Spinal cord (tissue), 10 donors: Measurements from ENCODE around the gene CARHSP1. TPM values are rescaled to one million over a fixed set of nuclear protein-coding genes. Genes with fewer than 3 reads are reported as not detected.
"Not testable (repeated sequence)": the region's sequence is repeated elsewhere in the genome, so short reads cannot be mapped to it uniquely, and the experiment has no call there.

Experiments used
- DNase-seq, 6 donors: peaks; one replicate each; pipeline versions ENCODE4 v3.0.0 to v3.0.0-alpha.2; 2013 to 2015; ENCODE audit warnings: low spot score in 6 of 6, low read depth in 4 of 6
- H3K27ac ChIP-seq: one replicate; pipeline ENCODE4 v1.5.1; 2013; ENCODE audit warnings: low read depth, low read length, control low read depth
- H3K27me3 ChIP-seq: one replicate; pipeline ENCODE4 v1.6.1; 2013; ENCODE audit warnings: low read length; ENCODE audit not compliant: control insufficient read depth, insufficient read depth
- H3K36me3 ChIP-seq: one replicate; pipeline ENCODE4 v1.6.1; 2013; ENCODE audit warnings: low read length; ENCODE audit not compliant: control insufficient read depth, insufficient read depth
- H3K4me1 ChIP-seq: one replicate; pipeline ENCODE4 v1.6.1; 2013; ENCODE audit warnings: low read length; ENCODE audit not compliant: control insufficient read depth, insufficient read depth
- H3K4me3 ChIP-seq: one replicate; pipeline ENCODE4 v1.5.1; 2013; ENCODE audit warnings: low read depth, low read length, control low read depth
- H3K9me3 ChIP-seq: one replicate; pipeline ENCODE4 v1.6.1; 2013; ENCODE audit warnings: low read length; ENCODE audit not compliant: control insufficient read depth, insufficient read depth
- WGBS: methylation state at CpG from one replicate; pipeline ENCODE4 v1.1.5; 2013; ENCODE audit warnings: missing lambda C conversion rate; ENCODE audit not compliant: insufficient coverage; 5-methylcytosine and 5-hydroxymethylcytosine counted together
- polyA plus RNA-seq, 2 donors: library from polyadenylated mRNA; unstranded; fragments of 120-200 nt; gene quantifications; one replicate each; pipeline ENCODE4 v1.2.1, GENCODE V29; 2013; ENCODE audit not compliant: insufficient read length in 2 of 2
- total RNA-seq, 2 donors: library from RNA; depleted of rRNA in 1 of 2; stranded (reverse); fragments of 120-200 nt in 1 of 2; fragments of >200 nt in 1 of 2; gene quantifications; one replicate each; pipeline versions ENCODE4 v1.2.3 to v1.2.4, GENCODE V29; 2013 to 2014
- donor health status: healthy.

The CARHSP1 gene
- total and polyA plus RNA-seq, 4 donors: 42.0 to 95.8 (median 75.1) TPM

GRCh38 chr16:8804313-8804712 is 64.5 kb downstream of the CARHSP1 start:
- Histone ChIP-seq H3K27me3 (no peaks in the 10 kb centered on the region), H3K4me3 (no peak overlapping the region), H3K4me1 (no peaks in the 10 kb centered on the region), H3K27ac (no peak overlapping the region), H3K9me3 (no peaks in the 10 kb centered on the region), H3K36me3 (peaks cover 41% of the 10 kb centered on the region)
- no peak for DNase-seq
- 98% methylated on average over 5 of the region's 6 CpGs for WGBS

- 94% methylated on average over 11 of the region's 12 CpGs for WGBS
- H3K27ac ChIP-seq, H3K4me3 ChIP-seq, DNase-seq, H3K27me3 ChIP-seq, H3K4me1 ChIP-seq, H3K9me3 ChIP-seq: not testable (repeated sequence)
- H3K36me3 ChIP-seq: peaks cover 36% of the 10 kb centered on the region
Observed at GRCh38 chr16:8803733-8804132, 65.1 kb downstream of the CARHSP1 start.

Other genes starting within 250 kb of the CARHSP1 start
- 10 to 100 TPM; 14.2 to 20.5 TPM for gene METTL22, start 247.3 kb downstream of the CARHSP1 start, total RNA-seq
- 10 to 100 TPM; 21.8 to 31.2 TPM for gene METTL22, start 247.3 kb downstream of the CARHSP1 start, polyA plus RNA-seq
- gene ABAT, start 194.4 kb downstream of the CARHSP1 start, total RNA-seq: 100 to 1,000 TPM in 1 of 2 donors, 10 to 100 TPM in 1; 88.3 to 157 TPM
- gene ABAT, start 194.4 kb downstream of the CARHSP1 start, polyA plus RNA-seq: 100 to 1,000 TPM; 225 to 286 TPM
- 1 to 10 TPM; 7.6 to 8.4 TPM for gene TMEM186, start 71.4 kb downstream of the CARHSP1 start, total RNA-seq
- 10 to 100 TPM; 11.2 to 14.2 TPM for gene TMEM186, start 71.4 kb downstream of the CARHSP1 start, polyA plus RNA-seq
- 10 to 100 TPM; 14.0 to 20.7 TPM for gene PMM2, start 71.2 kb downstream of the CARHSP1 start, total RNA-seq
- gene PMM2, start 71.2 kb downstream of the CARHSP1 start, polyA plus RNA-seq: 10 to 100 TPM in 1 of 2 donors, 1 to 10 TPM in 1; 8.5 to 15.4 TPM
- gene LITAFD, start 13.3 kb upstream of the CARHSP1 start, total RNA-seq: not detected
- under 1 TPM in 1 of 2 donors, not detected in 1; 0.33 TPM for gene LITAFD, start 13.3 kb upstream of the CARHSP1 start, polyA plus RNA-seq
- 10 to 100 TPM; 60.6 to 88.6 TPM for gene USP7, start 94.9 kb upstream of the CARHSP1 start, total RNA-seq
- gene USP7, start 94.9 kb upstream of the CARHSP1 start, polyA plus RNA-seq: 100 to 1,000 TPM; 102 to 103 TPM
- 10 to 100 TPM; 64.3 to 87.0 TPM for gene HAPSTR1, start 222.6 kb upstream of the CARHSP1 start, total RNA-seq
- gene HAPSTR1, start 222.6 kb upstream of the CARHSP1 start, polyA plus RNA-seq: 10 to 100 TPM; 43.9 to 54.3 TPM